Measurements from ENCODE around the gene DAPK1. TPM values are rescaled to one million over a fixed set of nuclear protein-coding genes. Genes with fewer than 3 reads are reported as not detected.
"Not testable (repeated sequence)": the region's sequence is repeated elsewhere in the genome, so short reads cannot be mapped to it uniquely, and the experiment has no call there.

Gene DAPK1
- total RNA-seq, 1 experiment from 2014 or later: 0.03 TPM

DNA sequence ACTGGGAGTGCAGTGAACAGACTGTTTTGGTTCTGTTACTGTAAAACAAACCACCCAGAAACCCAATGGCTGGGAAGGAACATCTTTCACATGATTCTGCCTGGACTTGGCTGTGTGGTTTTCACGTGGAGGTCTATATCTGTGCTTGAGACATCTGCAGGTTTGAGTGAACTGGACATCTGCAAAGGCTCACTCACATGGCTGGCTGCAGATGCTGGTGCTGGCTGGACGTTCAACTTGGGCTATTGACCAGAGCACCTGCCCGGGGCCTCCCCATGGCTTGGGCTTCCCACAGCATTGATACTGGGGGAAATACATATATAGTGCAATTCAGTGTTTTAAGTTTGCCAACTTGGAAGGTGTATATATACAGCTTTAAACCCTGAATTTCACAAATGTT lies 235.1 kb downstream of the DAPK1 start:
- no peak for DNase-seq (ENCODE audit: low read depth)

GRCh38 chr9:87733273-87734052 lies 235.8 kb downstream of the DAPK1 start:
- DNase-seq (ENCODE audit: low read depth): no peak

DNA sequence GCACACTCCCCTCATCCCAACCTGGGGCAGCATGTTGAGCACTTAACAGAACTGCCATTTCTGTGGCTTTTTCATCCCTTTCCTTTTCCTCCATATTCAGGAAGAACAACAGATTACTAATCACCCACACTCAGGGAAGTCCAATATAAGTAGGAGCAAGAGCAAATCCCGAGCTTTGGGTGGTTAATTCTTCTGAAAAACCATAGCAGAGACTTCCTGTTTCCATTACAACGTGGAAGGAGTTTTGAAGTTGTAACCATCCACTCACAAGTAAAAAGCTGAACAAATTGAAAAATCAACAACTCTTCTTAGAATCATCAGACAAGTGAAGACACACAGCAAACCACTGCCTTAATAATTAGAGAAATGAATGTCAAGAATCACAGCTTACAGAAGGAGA lies 236.4 kb downstream of the DAPK1 start:
- DNase-seq (ENCODE audit: low read depth): no peak

GRCh38 chr9:87739546-87739945 lies 241.9 kb downstream of the DAPK1 start:
- DNase-seq (ENCODE audit: low read depth): no peak

DNA sequence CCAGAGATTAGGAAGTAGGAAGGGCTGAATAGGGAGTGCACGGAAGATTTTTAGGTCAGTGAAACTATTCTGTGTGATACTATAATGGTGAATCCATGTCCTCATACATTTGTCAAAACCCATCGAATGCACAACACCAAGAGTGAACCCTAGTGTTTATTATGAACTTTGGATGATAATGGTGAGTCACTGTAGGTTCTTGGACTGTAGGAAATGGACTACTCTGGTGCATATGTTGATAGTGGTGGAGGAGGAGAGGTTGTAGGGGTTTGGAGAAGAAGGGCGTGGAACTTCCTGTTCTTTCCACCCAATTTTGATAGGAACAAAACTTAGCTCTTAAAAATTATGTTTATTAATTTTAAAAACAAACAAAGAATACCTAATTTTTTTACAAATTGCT lies 242.5 kb downstream of the DAPK1 start:
- peak; percentile 13 for DNase-seq (ENCODE audit: low read depth)

GRCh38 chr9:87741326-87741725 lies 243.7 kb downstream of the DAPK1 start:
- no peak for DNase-seq (ENCODE audit: low read depth)

DNA sequence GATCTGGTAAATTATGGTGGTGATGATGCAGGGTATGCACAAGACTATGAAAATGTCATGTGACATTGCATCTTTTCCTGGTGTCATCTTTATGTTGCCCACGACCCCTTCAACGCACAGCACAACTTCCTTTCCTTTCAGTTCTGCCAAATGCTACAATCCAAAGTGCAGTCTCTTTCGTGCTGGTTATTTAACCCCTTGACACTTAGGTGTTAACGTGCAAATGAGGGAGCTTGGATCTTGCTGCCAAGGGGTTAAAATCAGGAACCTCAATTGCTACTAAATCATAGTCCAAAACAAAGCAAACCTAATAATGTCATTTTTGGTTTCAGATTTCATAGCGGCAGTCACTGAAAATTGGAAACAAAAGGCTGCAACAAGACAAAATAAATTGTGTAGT lies 244.2 kb downstream of the DAPK1 start:
- DNase-seq (ENCODE audit: low read depth): no peak

DNA sequence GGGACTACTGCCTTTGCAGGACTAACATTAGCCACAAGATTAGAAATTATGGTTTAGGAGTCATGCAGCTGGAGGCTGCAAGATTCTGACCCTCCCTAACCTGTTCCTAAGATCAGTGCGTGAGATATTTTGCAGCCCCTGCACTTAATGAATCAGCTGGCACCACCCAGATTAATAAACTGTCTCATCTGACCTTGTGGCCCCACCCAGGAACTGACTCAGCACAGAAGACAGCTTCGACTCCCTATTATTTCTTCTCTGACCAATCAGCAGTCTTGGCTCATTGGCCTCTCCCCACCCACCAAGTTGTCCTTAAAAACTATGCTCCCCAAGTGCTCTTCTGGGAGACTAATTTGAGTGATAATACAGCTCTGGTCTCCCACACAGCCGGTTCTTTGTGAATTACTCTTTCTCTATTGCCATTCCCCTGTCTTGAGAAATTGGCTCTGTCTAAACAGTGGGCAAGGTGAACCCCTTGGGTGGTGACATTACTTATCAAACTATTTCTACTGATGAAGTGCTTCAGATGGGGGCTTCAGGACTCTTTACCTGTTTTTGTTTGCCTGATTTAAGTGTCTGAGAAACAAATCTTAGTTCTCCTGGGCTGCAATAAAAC lies 245.3 kb downstream of the DAPK1 start:
- DNase-seq (ENCODE audit: low read depth): peak; percentile 46

GRCh38 chr9:87744247-87744646 lies 246.6 kb downstream of the DAPK1 start:
- not testable (repeated sequence) for DNase-seq (ENCODE audit: low read depth)

- no peak for DNase-seq (ENCODE audit: low read depth)
Measured at GRCh38 chr9:87746186-87746585, 248.5 kb downstream of the DAPK1 start.

- no peak for DNase-seq (ENCODE audit: low read depth)
Measured at GRCh38 chr9:87748881-87749280, 251.2 kb downstream of the DAPK1 start.

DNA sequence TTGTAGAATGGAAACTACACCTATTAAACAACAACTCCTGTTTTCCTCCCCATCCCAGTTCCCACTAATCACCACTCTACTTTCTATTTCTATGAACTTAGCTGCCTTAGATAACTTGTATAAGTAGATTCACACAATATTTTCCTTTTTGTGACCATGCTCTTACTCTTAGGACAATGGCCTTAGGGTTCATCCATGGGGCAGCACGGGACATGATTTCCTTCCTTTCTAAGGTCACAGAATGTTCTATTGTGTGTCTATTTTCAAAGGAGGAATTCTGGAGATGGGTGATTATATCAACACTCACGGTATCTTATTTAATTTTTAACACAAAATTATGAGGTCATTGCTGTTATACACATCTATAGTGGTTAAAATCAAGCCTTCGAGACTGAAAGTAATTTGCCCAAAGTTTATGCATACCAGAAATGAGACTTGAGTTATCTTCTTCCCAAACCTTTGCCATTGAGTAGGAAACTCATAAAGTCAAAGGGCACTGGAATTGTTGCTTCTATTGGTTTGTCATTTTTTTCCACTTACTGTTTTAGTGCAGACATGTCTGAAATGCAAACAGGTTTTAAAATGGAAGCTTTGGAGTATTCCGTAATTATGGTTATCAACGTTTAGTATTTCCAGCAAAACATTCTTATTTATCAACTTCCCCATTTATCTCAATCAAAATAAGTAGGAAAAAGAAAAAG lies 251.8 kb downstream of the DAPK1 start:
- no peak for DNase-seq (ENCODE audit: low read depth)

DNA sequence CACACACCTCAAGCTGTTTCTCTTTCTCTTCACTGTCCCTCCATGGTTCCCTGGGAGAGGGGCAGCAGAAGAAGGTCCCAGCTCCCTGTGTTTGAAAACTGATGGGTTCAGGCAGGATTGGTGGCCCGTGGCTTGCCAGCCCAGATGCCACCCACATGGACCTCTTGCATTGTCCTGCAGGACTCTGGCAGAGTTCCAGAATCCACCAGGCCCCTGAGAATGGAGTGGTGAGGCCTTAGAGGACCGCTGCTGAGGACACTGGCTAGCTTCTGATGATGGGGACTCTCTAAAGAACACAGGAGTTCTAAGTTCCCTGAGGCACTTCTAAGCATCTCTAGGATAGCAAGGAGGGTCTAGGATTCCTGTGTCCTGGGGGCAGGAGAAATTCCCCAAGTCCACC lies 253.1 kb downstream of the DAPK1 start:
- no peak for DNase-seq (ENCODE audit: low read depth)

- DNase-seq (ENCODE audit: low read depth): no peak
Measured at GRCh38 chr9:87751423-87751822, 253.8 kb downstream of the DAPK1 start.

DNA sequence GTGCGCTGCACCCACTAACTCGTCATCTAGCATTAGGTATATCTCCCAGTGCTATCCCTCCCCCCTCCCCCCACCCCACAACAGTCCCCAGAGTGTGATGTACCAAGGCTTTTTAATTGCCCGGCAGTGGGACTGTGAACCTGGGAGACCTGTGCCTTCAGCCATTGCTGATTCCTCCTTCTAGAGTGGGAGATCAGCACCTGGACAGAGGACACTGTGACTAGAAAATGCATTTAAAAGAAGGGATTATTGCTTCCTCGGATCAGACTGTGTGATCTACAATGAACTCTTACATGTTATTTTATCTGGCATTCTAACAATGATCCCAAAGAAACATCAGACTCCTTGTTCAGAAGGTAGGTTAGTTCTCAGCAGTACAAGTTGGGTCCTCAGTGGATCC lies 254.2 kb downstream of the DAPK1 start:
- no peak for DNase-seq (ENCODE audit: low read depth)

DNA sequence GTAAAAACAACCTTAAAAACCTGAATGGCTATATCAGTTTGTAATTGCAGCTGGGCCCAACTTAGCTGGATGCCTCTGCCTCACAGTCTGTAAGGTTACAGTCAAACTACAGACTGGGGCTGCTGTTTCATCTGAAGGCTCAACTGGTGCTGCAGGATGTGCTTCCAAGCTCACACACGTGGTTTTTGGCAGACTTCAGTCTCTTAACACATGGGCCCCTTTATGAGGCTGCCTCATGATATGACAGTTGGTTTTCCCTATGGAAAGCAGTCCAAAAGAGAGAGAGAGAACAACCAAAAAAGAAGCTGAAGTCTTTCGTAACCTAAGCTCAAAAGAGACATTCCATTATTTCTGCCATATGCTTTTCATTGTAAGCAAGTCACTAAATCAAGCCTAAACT lies 255.6 kb downstream of the DAPK1 start:
- no peak for DNase-seq (ENCODE audit: low read depth)

Small RNA genes within 50 kb of the gene (small RNA-seq; reads per million reads assigned to genes)
- gene AL161787.1: not detected

Other genes with a start within 250 kb of the DAPK1 start
- 121 and 134 TPM in 2 replicates for gene CTSL, start 228.3 kb downstream of the DAPK1 start, total RNA-seq (2014; rRNA removed; shearing (Covaris generic))